MCF 10A (cell line): ENCODE measurements around the gene TSR1. TPM values are rescaled to one million over a fixed set of nuclear protein-coding genes. Genes with fewer than 3 reads are reported as not detected.
A peak's percentile ranks its signal among the peaks of the same experiment; 100 is the strongest.

Source experiments
- BruUV-seq: library from RNA; stranded (reverse); fragments of 400-500 nt; replicated peaks from 2 replicates; lab custom pipeline; 2021; lab: Mats Ljungman, UMichigan
- CTCF ChIA-PET: fragments of 300-600 bp; sonication (Branson Sonifier 250); formaldehyde crosslinking; extraction: SDS; loops from one replicate; lab custom pipeline; 2021; ENCODE audit warnings: antibody characterized with exemption, inconsistent platforms; lab: Yijun Ruan, JAX
- POLR2A ChIA-PET: fragments of 300-600, 350-650 bp; sonication (Branson Sonifier 250); formaldehyde crosslinking; extraction: SDS; loops from one replicate; lab custom pipeline; 2020; ENCODE audit warnings: antibody characterized with exemption, inconsistent platforms; lab: Yijun Ruan, JAX
- DNase-seq: peaks from one replicate; pipeline ENCODE4 v3.0.0-alpha.2; 2018; ENCODE audit not compliant: unreplicated experiment
- H3K27ac Mint-ChIP-seq: one replicate; pipeline ENCODE4 v1.8.0; 2022; ENCODE audit warnings: mild to moderate bottlenecking, low read depth, mixed read lengths; ENCODE audit not compliant: unreplicated experiment
- H3K27me3 Mint-ChIP-seq: one replicate; pipeline ENCODE4 v1.8.0; 2022; ENCODE audit warnings: mixed read lengths; ENCODE audit not compliant: insufficient read depth, unreplicated experiment
- H3K36me3 Mint-ChIP-seq: one replicate; pipeline ENCODE4 v1.8.0; 2022; ENCODE audit warnings: mild to moderate bottlenecking, moderate library complexity, mixed read lengths; ENCODE audit not compliant: insufficient read depth, unreplicated experiment
- H3K4me1 Mint-ChIP-seq: one replicate; pipeline ENCODE4 v1.8.0; 2022; ENCODE audit warnings: mixed read lengths; ENCODE audit not compliant: insufficient read depth, unreplicated experiment
- H3K4me3 Mint-ChIP-seq: one replicate; pipeline ENCODE4 v1.8.0; 2022; ENCODE audit warnings: mild to moderate bottlenecking, moderate library complexity, mixed read lengths; ENCODE audit not compliant: unreplicated experiment
- H3K9me3 Mint-ChIP-seq: one replicate; pipeline ENCODE4 v1.8.0; 2022; ENCODE audit warnings: mixed read lengths; ENCODE audit not compliant: unreplicated experiment
- intact Hi-C: fragments of 100-400 bp; cut with micrococcal nuclease; formaldehyde crosslinking; loops from 2 replicates; pipeline ENCODE4 v1.14.1; 2022
- total RNA-seq: library from RNA; stranded (reverse); gene quantifications from 2 replicates; pipeline ENCODE4 v1.2.3, GENCODE V29; 2022
- TF ChIP-seq, protein P1 (sequence below): fragments of 200-600 bp; IDR thresholded peaks from one replicate; pipeline ENCODE4 v1.8.0; 2022; ENCODE audit warnings: antibody characterized with exemption, mild to moderate bottlenecking; ENCODE audit not compliant: unreplicated experiment

Gene TSR1
- total RNA-seq, 1 experiment from 2014 or later, result 61.5 TPM

- ChIA-PET CTCF (interaction anchor here (1.0 to 2.0 kb wide), 6 partner anchors 7 to 78 kb away, joined by 3 to 7 read pairs (median 3); no protein-coding TSS in a partner anchor), POLR2A (interaction anchor here (0.6 to 5.9 kb wide), 11 partner anchors 10 to 69 kb away, joined by 3 to 111 read pairs (median 4); partner anchors contain the start of genes SMG6 and SRR)
- peaks cover 18% of the 10 kb centered on the region for H3K36me3 Mint-ChIP-seq
- H3K4me1 Mint-ChIP-seq, result peaks cover 8% of the 10 kb centered on the region
- no peaks in the 10 kb centered on the region for H3K9me3 Mint-ChIP-seq
- no peak for DNase-seq
- TF ChIP-seq, protein P1, sequence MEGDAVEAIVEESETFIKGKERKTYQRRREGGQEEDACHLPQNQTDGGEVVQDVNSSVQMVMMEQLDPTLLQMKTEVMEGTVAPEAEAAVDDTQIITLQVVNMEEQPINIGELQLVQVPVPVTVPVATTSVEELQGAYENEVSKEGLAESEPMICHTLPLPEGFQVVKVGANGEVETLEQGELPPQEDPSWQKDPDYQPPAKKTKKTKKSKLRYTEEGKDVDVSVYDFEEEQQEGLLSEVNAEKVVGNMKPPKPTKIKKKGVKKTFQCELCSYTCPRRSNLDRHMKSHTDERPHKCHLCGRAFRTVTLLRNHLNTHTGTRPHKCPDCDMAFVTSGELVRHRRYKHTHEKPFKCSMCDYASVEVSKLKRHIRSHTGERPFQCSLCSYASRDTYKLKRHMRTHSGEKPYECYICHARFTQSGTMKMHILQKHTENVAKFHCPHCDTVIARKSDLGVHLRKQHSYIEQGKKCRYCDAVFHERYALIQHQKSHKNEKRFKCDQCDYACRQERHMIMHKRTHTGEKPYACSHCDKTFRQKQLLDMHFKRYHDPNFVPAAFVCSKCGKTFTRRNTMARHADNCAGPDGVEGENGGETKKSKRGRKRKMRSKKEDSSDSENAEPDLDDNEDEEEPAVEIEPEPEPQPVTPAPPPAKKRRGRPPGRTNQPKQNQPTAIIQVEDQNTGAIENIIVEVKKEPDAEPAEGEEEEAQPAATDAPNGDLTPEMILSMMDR, result no peak
- no TSS peak for BruUV-seq
- H3K4me3 Mint-ChIP-seq, result peak overlapping the region; percentile 96
- H3K27ac Mint-ChIP-seq, result no peak overlapping the region
- H3K27me3 Mint-ChIP-seq, result no peaks in the 10 kb centered on the region
- intact Hi-C loops, result no loop called here
Measured at GRCh38 chr17:2338315-2338657, 2.0 kb upstream of the TSR1 start.

- peaks cover 18% of the 10 kb centered on the region for H3K36me3 Mint-ChIP-seq
- intact Hi-C loops, result no loop called here
Measured at GRCh38 chr17:2337544-2338314, 1.5 kb upstream of the TSR1 start.

GRCh38 chr17:2336852-2337543, 741 bp upstream of the TSR1 start, which contains the start of gene SGSM2:
Gene SGSM2 (plus strand): TSS chr17:2337501. CDS start chr17:2337689, 188 bp downstream.
- TSS peak; percentile 38 for BruUV-seq
- intact Hi-C loops, result no loop called here

More at GRCh38 chr17:2337544-2338314, 1.5 kb upstream of the TSR1 start:
- peak; percentile 42 for DNase-seq
- ChIA-PET POLR2A (interaction anchor here (0.6 to 5.9 kb wide), 15 partner anchors 8 to 147 kb away, joined by 3 to 111 read pairs (median 6); partner anchors contain the start of genes SMG6 and SRR), CTCF (interaction anchor here (0.6 to 2.0 kb wide), 7 partner anchors 8 to 454 kb away, joined by 3 to 7 read pairs (median 3); no protein-coding TSS in a partner anchor)
- peak overlapping the region; percentile 96 for H3K4me3 Mint-ChIP-seq
- no peaks in the 10 kb centered on the region for H3K27me3 Mint-ChIP-seq
- H3K9me3 Mint-ChIP-seq, result no peaks in the 10 kb centered on the region
- peaks cover 8% of the 10 kb centered on the region for H3K4me1 Mint-ChIP-seq
- no peak overlapping the region for H3K27ac Mint-ChIP-seq
- TF ChIP-seq, protein P1, result no peak
- BruUV-seq, result no TSS peak

More at GRCh38 chr17:2336852-2337543, 741 bp upstream of the TSR1 start, which contains the start of gene SGSM2:
- TF ChIP-seq, protein P1, result no peak
- Mint-ChIP-seq H3K9me3 (no peaks in the 10 kb centered on the region), H3K36me3 (peaks cover 18% of the 10 kb centered on the region), H3K27ac (peak within 1 kb of the TSS; percentile 94), H3K4me1 (peaks cover 8% of the 10 kb centered on the region), H3K27me3 (no peaks in the 10 kb centered on the region), H3K4me3 (peak within 1 kb of the TSS; percentile 96)
- ChIA-PET POLR2A (interaction anchor here (0.9 to 5.9 kb wide), 28 partner anchors 9 to 620 kb away, joined by 3 to 111 read pairs (median 6); partner anchors contain the start of genes SMG6 and SRR), CTCF (interaction anchor here (0.6 to 1.3 kb wide), 5 partner anchors 16 to 579 kb away, joined by 3 to 5 read pairs (median 3); partner anchors contain the start of genes SMG6 and SRR)
- peak; percentile 25 for DNase-seq
